GM23248 (cell line): ENCODE data around the gene REC8. TPM values are rescaled to one million over a fixed set of nuclear protein-coding genes. Genes with fewer than 3 reads are reported as not detected.
A peak's percentile ranks its signal among the peaks of the same experiment; 100 is the strongest.
"Not testable (repeated sequence)": the region's sequence is repeated elsewhere in the genome, so short reads cannot be mapped to it uniquely, and the experiment has no call there.

Experiments used
- DNase-seq: peaks from one replicate; pipeline ENCODE4 v3.0.0-alpha.2; 2015
- H2AFZ ChIP-seq: fragments of 200-600 bp; sonication (generic); 2 replicates; pipeline ENCODE4 v1.6.1; 2016; ENCODE audit warnings: antibody characterized with exemption
- H3F3A ChIP-seq: fragments of 200-600 bp; sonication (generic); 2 replicates; pipeline ENCODE4 v1.6.1; 2016; ENCODE audit warnings: mild to moderate bottlenecking, antibody characterized with exemption, mixed run types; ENCODE audit not compliant: insufficient read depth
- H3K27ac ChIP-seq: fragments of 200-600 bp; sonication (generic); 2 replicates; pipeline ENCODE4 v1.5.1; 2016; ENCODE audit warnings: mild to moderate bottlenecking
- H3K27me3 ChIP-seq: fragments of 200-600 bp; sonication (generic); replicated peaks from 2 replicates; pipeline ENCODE4 v1.6.1; 2016; ENCODE audit warnings: mild to moderate bottlenecking; ENCODE audit not compliant: insufficient read depth
- H3K36me3 ChIP-seq: fragments of 200-600 bp; sonication (generic); 2 replicates; pipeline ENCODE4 v1.6.1; 2016; ENCODE audit warnings: low read depth, mild to moderate bottlenecking
- H3K4me1 ChIP-seq: fragments of 200-600 bp; sonication (generic); 2 replicates; pipeline ENCODE4 v1.6.1; 2016; ENCODE audit warnings: mild to moderate bottlenecking; ENCODE audit not compliant: insufficient read depth
- H3K4me2 ChIP-seq: fragments of 200-600 bp; sonication (generic); one replicate; pipeline ENCODE4 v1.6.1; 2016; ENCODE audit warnings: mild to moderate bottlenecking; ENCODE audit not compliant: unreplicated experiment
- H3K4me3 ChIP-seq: fragments of 200-600 bp; sonication (generic); 2 replicates; pipeline ENCODE4 v1.5.1; 2016; ENCODE audit warnings: mild to moderate bottlenecking
- H3K79me2 ChIP-seq: fragments of 200-600 bp; sonication (generic); 2 replicates; pipeline ENCODE4 v1.6.1; 2016; ENCODE audit warnings: mild to moderate bottlenecking; ENCODE audit not compliant: insufficient read depth
- H3K9ac ChIP-seq: fragments of 200-600 bp; sonication (generic); 2 replicates; pipeline ENCODE4 v1.6.1; 2016; ENCODE audit warnings: mild to moderate bottlenecking
- H3K9me2 ChIP-seq: fragments of 200-600 bp; sonication (generic); 2 replicates; pipeline ENCODE4 v1.6.1; 2016; ENCODE audit warnings: mixed run types, mild to moderate bottlenecking, moderate library complexity; ENCODE audit not compliant: insufficient read depth
- H3K9me3 ChIP-seq: fragments of 200-600 bp; sonication (generic); one replicate; pipeline ENCODE4 v1.6.1; 2017; ENCODE audit warnings: low read depth
- H4K20me1 ChIP-seq: fragments of 200-600 bp; sonication (generic); 2 replicates; pipeline ENCODE4 v1.6.0; 2016; ENCODE audit not compliant: insufficient read depth
- EZH2 ChIP-seq: fragments of 200-600 bp; sonication (generic); IDR thresholded peaks from 2 replicates; pipeline ENCODE4 v1.6.1; 2018; ENCODE audit warnings: antibody characterized with exemption, mild to moderate bottlenecking; ENCODE audit not compliant: insufficient read depth, poor library complexity, severe bottlenecking
- EZH2phosphoT487 ChIP-seq: fragments of 200-600 bp; sonication (generic); IDR thresholded peaks from 2 replicates; pipeline ENCODE4 v1.6.1; 2018; ENCODE audit warnings: antibody characterized with exemption, moderate library complexity, mild to moderate bottlenecking, low read depth; ENCODE audit not compliant: insufficient read depth
- WGBS, 2 experiments: methylation state at CpG; one replicate each; pipeline ENCODE4 v1.1.6; 2015 to 2017; ENCODE audit warnings: low lambda C conversion rate in 2 of 2, low coverage in 1 of 2; ENCODE audit errors: missing lambda C conversion rate in 2 of 2; 5-methylcytosine and 5-hydroxymethylcytosine counted together
- in situ Hi-C: fragments of 300-500 bp; cut with MboI; formaldehyde crosslinking; loops from 2 replicates; pipeline ENCODE4 v1.15.0; 2020
- polyA plus RNA-seq: library from polyadenylated mRNA; unstranded; fragments of >200 nt; fragmentation: Nextera tagmentation; extraction: Ambion mirVana; gene quantifications from 2 replicates; pipeline ENCODE4 v1.2.1, GENCODE V29; 2016
- total RNA-seq: library from RNA; depleted of rRNA; stranded (reverse); fragments of >200 nt; shearing (Covaris generic); gene quantifications from 2 replicates; pipeline ENCODE4 v1.2.3, GENCODE V29; 2014

Gene REC8
- total and polyA plus RNA-seq, 2 experiments from 2014 or later: 1.4 to 2.4 TPM

GRCh38 chr14:24215495-24216344, 43.8 kb downstream of the REC8 start, which contains the start of gene MDP1:
Gene MDP1, minus strand, starts transcription at chr14:24216066. Its CDS starts 111 bp downstream, at chr14:24215955.
- H3K79me2 ChIP-seq: peaks cover 36% of the 10 kb centered on the region
- no peak for TF ChIP-seq EZH2
- no peak for TF ChIP-seq EZH2phosphoT487
- H2AFZ ChIP-seq: peak within 1 kb of the TSS; percentile 85
- H3K9me2 ChIP-seq: no peaks in the 10 kb centered on the region
- H3K36me3 ChIP-seq: no peaks in the 10 kb centered on the region
- H3K27me3 ChIP-seq: no peaks in the 10 kb centered on the region
- H3K27ac ChIP-seq: peak within 1 kb of the TSS; percentile 79
- no peaks in the 10 kb centered on the region for H4K20me1 ChIP-seq
- peaks cover 37% of the 10 kb centered on the region for H3F3A ChIP-seq
- peaks cover 9% of the 10 kb centered on the region for H3K4me1 ChIP-seq
- 0 to 1% methylated on average over 40 of the region's 40 CpGs for WGBS, 2 experiments
- H3K4me2 ChIP-seq: peak within 1 kb of the TSS; percentile 84
- DNase-seq: peak; percentile 91
- in situ Hi-C loops: no loop called here
- H3K9ac ChIP-seq: peak within 1 kb of the TSS; percentile 87
- H3K9me3 ChIP-seq: no peaks in the 10 kb centered on the region
- peak within 1 kb of the TSS; percentile 80 for H3K4me3 ChIP-seq

DNA sequence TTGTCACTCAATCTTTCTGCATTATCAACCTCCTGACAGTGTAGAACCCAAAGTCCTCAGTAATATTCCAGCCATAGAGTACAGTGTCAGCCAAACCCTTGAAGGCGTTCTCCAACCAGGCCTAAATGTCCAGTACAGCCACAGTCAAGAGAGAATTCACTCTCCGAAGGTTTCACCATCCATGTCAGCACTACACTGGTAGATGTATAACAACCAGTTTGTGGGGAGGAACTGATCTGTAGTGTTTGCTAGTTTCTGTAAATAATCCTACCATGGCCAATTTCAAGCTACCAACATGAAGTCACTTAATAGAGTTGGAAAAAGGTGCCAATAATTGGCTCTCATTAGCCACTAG, 44.4 kb downstream of the REC8 start:
- H3K9me2 ChIP-seq: no peaks in the 10 kb centered on the region
- H3K9ac ChIP-seq: peak overlapping the region; percentile 87
- no peaks in the 10 kb centered on the region for H3K9me3 ChIP-seq
- H3K4me1 ChIP-seq: peaks cover 9% of the 10 kb centered on the region
- H3F3A ChIP-seq: peaks cover 37% of the 10 kb centered on the region
- 84 to 92% methylated on average over 2 of the region's 2 CpGs for WGBS, 2 experiments
- H3K36me3 ChIP-seq: no peaks in the 10 kb centered on the region
- H3K4me3 ChIP-seq: peak overlapping the region; percentile 80
- no peaks in the 10 kb centered on the region for H3K27me3 ChIP-seq
- H2AFZ ChIP-seq: 0 out of 2 replicates have a peak overlapping the region, but pooled peaks have one; percentile 85
- peak overlapping the region; percentile 79 for H3K27ac ChIP-seq
- H3K79me2 ChIP-seq: peaks cover 42% of the 10 kb centered on the region
- H3K4me2 ChIP-seq: peak overlapping the region; percentile 84
- H4K20me1 ChIP-seq: no peaks in the 10 kb centered on the region
- in situ Hi-C loops: no loop called here
- no peak for DNase-seq
- no peak for TF ChIP-seq EZH2phosphoT487
- no peak for TF ChIP-seq EZH2

GRCh38 chr14:24216876-24217275, 45.0 kb downstream of the REC8 start:
- H3K4me1 ChIP-seq, H3K27me3 ChIP-seq, H3K36me3 ChIP-seq, DNase-seq, in situ Hi-C loops, H3K4me3 ChIP-seq, H3K9me3 ChIP-seq, H3K4me2 ChIP-seq, H3K9ac ChIP-seq, H2AFZ ChIP-seq, H4K20me1 ChIP-seq, H3K9me2 ChIP-seq: not testable (repeated sequence)
- Histone ChIP-seq H3F3A (peaks cover 37% of the 10 kb centered on the region), H3K27ac (peak overlapping the region; percentile 79; the same call in 1 of the 2 replicates), H3K79me2 (peaks cover 44% of the 10 kb centered on the region)
- 100% methylated on average over 1 of the region's 1 CpG for WGBS, 2 experiments

DNA sequence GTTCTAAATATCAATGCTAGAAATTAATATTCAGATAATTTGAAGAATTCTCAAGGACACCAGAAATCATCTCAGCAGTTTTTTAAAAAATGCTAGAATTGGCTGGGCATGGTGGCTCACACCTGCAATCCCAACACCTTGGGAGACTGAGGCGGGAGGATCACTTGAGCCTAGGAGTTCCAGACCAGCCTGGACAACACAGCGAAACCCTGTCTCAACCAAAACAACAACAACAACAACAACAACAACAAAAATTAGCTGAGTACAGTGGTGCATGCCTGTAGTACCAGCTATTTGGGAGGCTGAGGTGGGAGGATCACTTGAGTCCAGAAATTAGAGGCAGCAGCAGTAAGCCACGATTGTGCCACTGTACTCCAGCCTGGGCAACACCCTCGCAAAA, 47.2 kb downstream of the REC8 start:
- Histone ChIP-seq H3K27ac (no peak overlapping the region), H3K27me3 (no peaks in the 10 kb centered on the region), H2AFZ (no peak overlapping the region), H3K9me2 (no peaks in the 10 kb centered on the region), H3K9ac (no peak overlapping the region), H3K79me2 (peaks cover 59% of the 10 kb centered on the region), H3K4me1 (peaks cover 4% of the 10 kb centered on the region), H3K4me3 (no peak overlapping the region), H3K36me3 (no peaks in the 10 kb centered on the region), H3F3A (peaks cover 30% of the 10 kb centered on the region), H4K20me1 (no peaks in the 10 kb centered on the region), H3K9me3 (no peaks in the 10 kb centered on the region), H3K4me2 (no peak overlapping the region)
- in situ Hi-C loops: no loop called here
- no peak for TF ChIP-seq EZH2
- no peak for TF ChIP-seq EZH2phosphoT487
- no peak for DNase-seq
- WGBS, 2 experiments: 86 to 91% methylated on average over 3 to 4 of the region's 4 CpGs
